MM.1S (cell line): Measurements from ENCODE around the gene ARHGEF2.

Experiments
- EZH2 ChIP-seq: fragments of 300-600 bp; sonication (generic); optimal IDR thresholded peaks from 2 replicates; pipeline ENCODE3; 2017; ENCODE audit warnings: low read depth, mild to moderate bottlenecking, antibody characterized with exemption, low read length, mixed read lengths
- EZH2phosphoT487 ChIP-seq: fragments of 300-600 bp; sonication (generic); IDR thresholded peaks from 2 replicates; pipeline ENCODE4 v1.6.1; 2018; ENCODE audit warnings: antibody characterized with exemption, low read length
- TF ChIP-seq, protein P1 (sequence below): fragments of 300-600 bp; sonication (generic); IDR thresholded peaks from 2 replicates; pipeline ENCODE4 v1.5.1; 2016; ENCODE audit warnings: antibody characterized with exemption, low read length, mixed read lengths

DNA sequence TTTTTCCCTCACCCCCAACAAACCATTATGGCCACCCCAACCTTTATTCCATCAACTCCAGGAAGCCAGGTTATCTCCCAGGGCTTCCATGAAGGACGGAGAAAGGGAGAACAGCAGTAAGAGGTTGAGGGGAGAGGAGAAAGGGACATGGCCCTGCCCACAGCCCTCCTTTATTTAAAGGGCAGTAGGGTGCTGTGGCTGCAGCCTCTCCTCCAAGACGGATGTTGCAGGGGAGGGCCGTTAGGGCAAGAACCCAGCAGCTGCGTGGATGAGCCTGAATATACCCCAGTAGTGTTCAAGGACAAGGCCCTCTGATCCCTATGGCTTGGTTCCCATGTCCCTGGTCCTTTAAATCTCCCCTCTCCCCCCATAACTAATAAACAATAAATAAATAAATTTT, 31.1 kb downstream of the ARHGEF2 start:
- TF ChIP-seq, protein P1, sequence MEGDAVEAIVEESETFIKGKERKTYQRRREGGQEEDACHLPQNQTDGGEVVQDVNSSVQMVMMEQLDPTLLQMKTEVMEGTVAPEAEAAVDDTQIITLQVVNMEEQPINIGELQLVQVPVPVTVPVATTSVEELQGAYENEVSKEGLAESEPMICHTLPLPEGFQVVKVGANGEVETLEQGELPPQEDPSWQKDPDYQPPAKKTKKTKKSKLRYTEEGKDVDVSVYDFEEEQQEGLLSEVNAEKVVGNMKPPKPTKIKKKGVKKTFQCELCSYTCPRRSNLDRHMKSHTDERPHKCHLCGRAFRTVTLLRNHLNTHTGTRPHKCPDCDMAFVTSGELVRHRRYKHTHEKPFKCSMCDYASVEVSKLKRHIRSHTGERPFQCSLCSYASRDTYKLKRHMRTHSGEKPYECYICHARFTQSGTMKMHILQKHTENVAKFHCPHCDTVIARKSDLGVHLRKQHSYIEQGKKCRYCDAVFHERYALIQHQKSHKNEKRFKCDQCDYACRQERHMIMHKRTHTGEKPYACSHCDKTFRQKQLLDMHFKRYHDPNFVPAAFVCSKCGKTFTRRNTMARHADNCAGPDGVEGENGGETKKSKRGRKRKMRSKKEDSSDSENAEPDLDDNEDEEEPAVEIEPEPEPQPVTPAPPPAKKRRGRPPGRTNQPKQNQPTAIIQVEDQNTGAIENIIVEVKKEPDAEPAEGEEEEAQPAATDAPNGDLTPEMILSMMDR = no peak
- TF ChIP-seq EZH2 = no peak
- TF ChIP-seq EZH2phosphoT487 = no peak
